ENCODE data around the gene ZMIZ1.

ZMIZ1 gene

GRCh38 chr10:79318369-79318768 is 249.6 kb downstream of the ZMIZ1 start:
- Histone ChIP-seq H3K27me3 (ENCODE audit: control insufficient read depth in 2 of 2, insufficient read depth in 2 of 2, low read length in 2 of 2) (no peaks in the 10 kb centered on the region), H3K4me1 (ENCODE audit: control insufficient read depth in 2 of 2, insufficient read depth in 2 of 2, low read length in 2 of 2) (peaks cover 31 to 33% of the 10 kb centered on the region in 2 donors), H3K36me3 (ENCODE audit: control insufficient read depth in 2 of 2, insufficient read depth in 2 of 2, low read length in 2 of 2) (peaks cover 5 to 16% of the 10 kb centered on the region in 2 donors), H3K9me3 (ENCODE audit: control insufficient read depth in 2 of 2, low read length in 2 of 2) (no peaks in the 10 kb centered on the region), H3K27ac (ENCODE audit: low read depth in 2 of 2, low read length in 2 of 2) (no peak overlapping the region), H3K9ac (ENCODE audit: low read depth in 1 of 2, low read length in 2 of 2) (no peak overlapping the region), H3K4me3 (ENCODE audit: low read length in 2 of 2) (no peak overlapping the region)

- Histone ChIP-seq H3K4me3 (ENCODE audit: low read length in 2 of 2) (no peak overlapping the region), H3K9ac (ENCODE audit: low read depth in 1 of 2, low read length in 2 of 2) (no peak overlapping the region), H3K27me3 (ENCODE audit: control insufficient read depth in 2 of 2, insufficient read depth in 2 of 2, low read length in 2 of 2) (no peaks in the 10 kb centered on the region), H3K9me3 (ENCODE audit: control insufficient read depth in 2 of 2, low read length in 2 of 2) (no peaks in the 10 kb centered on the region), H3K27ac (ENCODE audit: low read depth in 2 of 2, low read length in 2 of 2) (no peak overlapping the region), H3K4me1 (ENCODE audit: control insufficient read depth in 2 of 2, insufficient read depth in 2 of 2, low read length in 2 of 2) (peaks cover 29 to 32% of the 10 kb centered on the region in 2 donors), H3K36me3 (ENCODE audit: control insufficient read depth in 2 of 2, insufficient read depth in 2 of 2, low read length in 2 of 2) (peaks cover 0 to 13% of the 10 kb centered on the region in 2 donors)
These were observed 250.5 kb downstream of the ZMIZ1 start for GRCh38 chr10:79319115-79319771.

DNA sequence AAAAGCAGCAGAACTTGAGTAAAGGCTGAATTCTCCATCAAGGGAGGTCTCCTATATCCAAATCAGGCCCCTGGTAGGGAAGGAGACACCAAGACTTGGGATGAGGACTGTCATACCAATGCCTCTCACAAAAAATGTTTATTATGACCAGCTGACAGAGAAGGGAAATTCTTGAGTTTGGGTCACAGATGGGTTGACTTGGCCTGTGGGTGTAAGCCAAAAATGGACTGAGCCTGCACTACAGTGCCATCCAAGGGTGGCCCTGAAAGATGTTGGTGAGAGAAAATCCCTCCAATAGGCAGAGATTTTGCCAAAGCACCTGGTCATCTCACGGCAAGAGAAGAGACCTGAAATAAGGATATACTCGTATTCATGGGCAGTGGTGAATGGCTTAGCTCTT is 251.6 kb downstream of the ZMIZ1 start:
- Histone ChIP-seq H3K4me1 (ENCODE audit: control insufficient read depth in 2 of 2, insufficient read depth in 2 of 2, low read length in 2 of 2) (peaks cover 22 to 25% of the 10 kb centered on the region in 2 donors), H3K4me3 (ENCODE audit: low read length in 2 of 2) (no peak overlapping the region), H3K9me3 (ENCODE audit: control insufficient read depth in 2 of 2, low read length in 2 of 2) (no peaks in the 10 kb centered on the region), H3K27me3 (ENCODE audit: control insufficient read depth in 2 of 2, insufficient read depth in 2 of 2, low read length in 2 of 2) (no peaks in the 10 kb centered on the region), H3K27ac (ENCODE audit: low read depth in 2 of 2, low read length in 2 of 2) (no peak overlapping the region), H3K9ac (ENCODE audit: low read depth in 1 of 2, low read length in 2 of 2) (no peak overlapping the region), H3K36me3 (ENCODE audit: control insufficient read depth in 2 of 2, insufficient read depth in 2 of 2, low read length in 2 of 2) (peaks cover 0 to 7% of the 10 kb centered on the region in 2 donors)

GRCh38 chr10:79320820-79321493 is 252.2 kb downstream of the ZMIZ1 start:
- Histone ChIP-seq H3K9ac (ENCODE audit: low read depth in 1 of 2, low read length in 2 of 2) (no peak overlapping the region), H3K27me3 (ENCODE audit: control insufficient read depth in 2 of 2, insufficient read depth in 2 of 2, low read length in 2 of 2) (no peaks in the 10 kb centered on the region), H3K27ac (ENCODE audit: low read depth in 2 of 2, low read length in 2 of 2) (no peak overlapping the region), H3K9me3 (ENCODE audit: control insufficient read depth in 2 of 2, low read length in 2 of 2) (no peaks in the 10 kb centered on the region), H3K4me3 (ENCODE audit: low read length in 2 of 2) (no peak overlapping the region), H3K36me3 (ENCODE audit: control insufficient read depth in 2 of 2, insufficient read depth in 2 of 2, low read length in 2 of 2) (peaks cover 0 to under 1% of the 10 kb centered on the region in 2 donors), H3K4me1 (ENCODE audit: control insufficient read depth in 2 of 2, insufficient read depth in 2 of 2, low read length in 2 of 2) (peaks cover 22 to 25% of the 10 kb centered on the region in 2 donors)

DNA sequence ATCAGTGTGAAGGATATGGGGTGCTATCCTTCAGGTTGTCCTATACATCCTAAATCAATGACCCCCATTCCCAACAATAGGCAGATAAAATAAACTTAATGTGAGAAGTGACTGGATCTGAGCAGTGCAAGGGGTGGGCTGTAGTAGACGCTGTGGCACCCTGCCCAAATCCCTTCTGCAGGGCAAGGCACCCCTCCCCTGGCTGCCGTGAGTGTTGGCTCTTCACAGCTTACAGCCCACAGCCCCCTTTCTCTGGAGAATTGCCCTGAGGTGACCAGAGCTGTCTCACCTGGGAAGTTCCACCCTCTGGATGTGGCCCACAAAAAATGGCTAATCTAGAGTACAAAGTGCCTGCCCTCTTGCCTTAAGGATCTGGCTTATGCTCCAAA is 252.7 kb downstream of the ZMIZ1 start:
- Histone ChIP-seq H3K27ac (ENCODE audit: low read depth in 2 of 2, low read length in 2 of 2) (no peak overlapping the region), H3K36me3 (ENCODE audit: control insufficient read depth in 2 of 2, insufficient read depth in 2 of 2, low read length in 2 of 2) (no peaks in the 10 kb centered on the region), H3K4me1 (ENCODE audit: control insufficient read depth in 2 of 2, insufficient read depth in 2 of 2, low read length in 2 of 2) (peaks cover 22 to 25% of the 10 kb centered on the region in 2 donors), H3K9me3 (ENCODE audit: control insufficient read depth in 2 of 2, low read length in 2 of 2) (no peaks in the 10 kb centered on the region), H3K4me3 (ENCODE audit: low read length in 2 of 2) (no peak overlapping the region), H3K9ac (ENCODE audit: low read depth in 1 of 2, low read length in 2 of 2) (no peak overlapping the region), H3K27me3 (ENCODE audit: control insufficient read depth in 2 of 2, insufficient read depth in 2 of 2, low read length in 2 of 2) (no peaks in the 10 kb centered on the region)

- Histone ChIP-seq H3K27ac (ENCODE audit: low read depth in 2 of 2, low read length in 2 of 2) (no peak overlapping the region), H3K4me1 (ENCODE audit: control insufficient read depth in 2 of 2, insufficient read depth in 2 of 2, low read length in 2 of 2) (peaks cover 22% of the 10 kb centered on the region in 2 donors), H3K36me3 (ENCODE audit: control insufficient read depth in 2 of 2, insufficient read depth in 2 of 2, low read length in 2 of 2) (no peaks in the 10 kb centered on the region), H3K4me3 (ENCODE audit: low read length in 2 of 2) (no peak overlapping the region), H3K9me3 (ENCODE audit: control insufficient read depth in 2 of 2, low read length in 2 of 2) (no peaks in the 10 kb centered on the region), H3K9ac (ENCODE audit: low read depth in 1 of 2, low read length in 2 of 2) (no peak overlapping the region), H3K27me3 (ENCODE audit: control insufficient read depth in 2 of 2, insufficient read depth in 2 of 2, low read length in 2 of 2) (no peaks in the 10 kb centered on the region)
These were observed 253.2 kb downstream of the ZMIZ1 start for GRCh38 chr10:79321951-79322350.

DNA sequence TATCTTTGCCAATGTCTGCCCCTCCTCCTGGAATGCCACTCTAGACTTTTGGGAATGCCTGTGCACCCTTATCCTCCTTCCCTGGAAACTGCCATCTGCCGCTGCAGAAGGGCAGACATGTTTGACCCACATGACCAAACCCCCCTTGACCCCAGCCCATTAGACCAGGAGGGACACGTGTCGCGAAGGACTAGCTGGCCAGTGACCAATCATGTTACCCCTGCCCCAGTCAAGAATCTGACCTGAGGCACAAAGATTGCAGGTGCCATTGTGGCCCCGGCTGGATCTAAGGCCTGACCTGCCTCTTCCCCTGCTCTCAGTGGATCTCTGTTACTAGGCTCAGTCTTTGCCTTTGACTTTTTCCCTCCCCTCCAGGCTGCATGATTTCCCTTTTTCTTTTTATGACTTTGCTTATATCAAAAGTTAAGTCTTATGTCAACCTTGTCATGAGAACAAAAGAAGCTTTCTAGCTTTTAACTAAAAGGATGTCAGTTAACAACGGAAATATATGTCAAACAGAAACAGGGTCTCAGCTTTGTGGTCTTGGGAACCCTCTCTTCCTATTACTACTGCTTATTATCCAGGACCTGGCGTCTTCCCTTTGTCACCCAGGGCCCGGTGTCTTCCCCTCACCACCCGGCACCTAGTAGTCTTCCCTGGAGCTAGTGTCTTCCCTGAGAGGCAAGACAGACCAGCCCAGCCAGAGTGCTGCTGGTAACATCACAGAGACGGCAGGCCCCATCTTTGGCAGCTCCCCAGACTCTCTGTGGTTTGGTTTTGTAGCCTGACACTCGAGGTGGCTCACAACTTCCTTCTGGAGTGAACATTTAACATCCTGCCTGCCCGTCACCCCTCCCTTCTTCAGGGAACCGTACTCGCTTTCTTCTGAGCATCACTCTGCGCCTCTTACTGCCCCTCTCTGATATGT is 254.1 kb downstream of the ZMIZ1 start:
- H3K27me3 ChIP-seq (ENCODE audit: control insufficient read depth in 2 of 2, insufficient read depth in 2 of 2, low read length in 2 of 2): no peaks in the 10 kb centered on the region
- H3K9ac ChIP-seq (ENCODE audit: low read depth in 1 of 2, low read length in 2 of 2): no peak overlapping the region
- no peaks in the 10 kb centered on the region for H3K9me3 ChIP-seq (ENCODE audit: control insufficient read depth in 2 of 2, low read length in 2 of 2)
- H3K4me1 ChIP-seq (ENCODE audit: control insufficient read depth in 2 of 2, insufficient read depth in 2 of 2, low read length in 2 of 2): peaks cover 16 to 17% of the 10 kb centered on the region in 2 donors
- H3K27ac ChIP-seq (ENCODE audit: low read depth in 2 of 2, low read length in 2 of 2): peak overlapping the region in 1 of 2 donors; percentile 32
- H3K4me3 ChIP-seq (ENCODE audit: low read length in 2 of 2): no peak overlapping the region
- no peaks in the 10 kb centered on the region for H3K36me3 ChIP-seq (ENCODE audit: control insufficient read depth in 2 of 2, insufficient read depth in 2 of 2, low read length in 2 of 2)

- Histone ChIP-seq H3K36me3 (ENCODE audit: control insufficient read depth in 2 of 2, insufficient read depth in 2 of 2, low read length in 2 of 2) (no peaks in the 10 kb centered on the region), H3K9me3 (ENCODE audit: control insufficient read depth in 2 of 2, low read length in 2 of 2) (no peaks in the 10 kb centered on the region), H3K27me3 (ENCODE audit: control insufficient read depth in 2 of 2, insufficient read depth in 2 of 2, low read length in 2 of 2) (no peaks in the 10 kb centered on the region), H3K4me1 (ENCODE audit: control insufficient read depth in 2 of 2, insufficient read depth in 2 of 2, low read length in 2 of 2) (peaks cover 13 to 16% of the 10 kb centered on the region in 2 donors), H3K9ac (ENCODE audit: low read depth in 1 of 2, low read length in 2 of 2) (no peak overlapping the region), H3K27ac (ENCODE audit: low read depth in 2 of 2, low read length in 2 of 2) (peak overlapping the region in 1 of 2 donors; percentile 1), H3K4me3 (ENCODE audit: low read length in 2 of 2) (no peak overlapping the region)
These were observed 254.8 kb downstream of the ZMIZ1 start for GRCh38 chr10:79323602-79324001.

DNA sequence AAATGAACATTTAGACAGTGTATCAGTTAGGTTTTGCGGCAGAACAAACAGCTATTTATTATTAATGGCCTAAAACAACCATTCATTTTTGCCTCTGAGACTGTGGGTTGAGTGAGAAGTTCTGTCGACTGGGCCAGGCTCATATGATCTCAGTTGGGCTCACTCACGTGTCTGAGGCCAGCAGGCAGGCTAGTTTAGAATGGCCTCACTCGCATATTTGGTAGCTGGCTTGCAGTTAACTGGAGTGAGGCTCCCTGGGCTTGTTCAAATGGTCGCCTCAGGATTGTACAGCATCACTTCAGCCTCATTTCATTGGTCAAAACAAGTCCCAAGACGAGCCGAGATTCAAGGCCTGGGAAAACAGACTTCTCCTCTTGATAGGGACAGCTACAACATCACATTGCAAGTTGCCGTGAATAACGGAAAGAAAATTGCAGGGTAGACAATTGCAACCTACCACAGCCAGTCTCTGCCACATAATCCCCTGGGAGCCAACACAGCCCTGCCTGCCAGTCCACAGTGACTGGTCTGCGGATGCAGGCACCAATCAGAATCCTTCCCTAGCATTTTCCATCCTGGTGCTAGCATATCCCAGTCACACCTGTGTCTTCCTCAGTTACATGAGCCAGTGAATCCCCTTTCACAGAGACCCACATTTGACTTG is 255.4 kb downstream of the ZMIZ1 start:
- Histone ChIP-seq H3K4me3 (ENCODE audit: low read length in 2 of 2) (no peak overlapping the region), H3K27me3 (ENCODE audit: control insufficient read depth in 2 of 2, insufficient read depth in 2 of 2, low read length in 2 of 2) (no peaks in the 10 kb centered on the region), H3K9ac (ENCODE audit: low read depth in 1 of 2, low read length in 2 of 2) (no peak overlapping the region), H3K9me3 (ENCODE audit: control insufficient read depth in 2 of 2, low read length in 2 of 2) (no peaks in the 10 kb centered on the region), H3K4me1 (ENCODE audit: control insufficient read depth in 2 of 2, insufficient read depth in 2 of 2, low read length in 2 of 2) (peaks cover 13 to 16% of the 10 kb centered on the region in 2 donors), H3K27ac (ENCODE audit: low read depth in 2 of 2, low read length in 2 of 2) (no peak overlapping the region), H3K36me3 (ENCODE audit: control insufficient read depth in 2 of 2, insufficient read depth in 2 of 2, low read length in 2 of 2) (no peaks in the 10 kb centered on the region)

Data from mucosa of rectum (tissue), 2 donors.